CD4-positive, alpha-beta T cell treated with Interleukin-1 beta for 1 hour (primary cell): ENCODE results near the gene PACRG.

Source experiments
- DNase-seq, 2 donors: peaks; one replicate each; pipeline ENCODE4 v3.0.0-alpha.2; 2020 to 2022

The PACRG gene

DNA sequence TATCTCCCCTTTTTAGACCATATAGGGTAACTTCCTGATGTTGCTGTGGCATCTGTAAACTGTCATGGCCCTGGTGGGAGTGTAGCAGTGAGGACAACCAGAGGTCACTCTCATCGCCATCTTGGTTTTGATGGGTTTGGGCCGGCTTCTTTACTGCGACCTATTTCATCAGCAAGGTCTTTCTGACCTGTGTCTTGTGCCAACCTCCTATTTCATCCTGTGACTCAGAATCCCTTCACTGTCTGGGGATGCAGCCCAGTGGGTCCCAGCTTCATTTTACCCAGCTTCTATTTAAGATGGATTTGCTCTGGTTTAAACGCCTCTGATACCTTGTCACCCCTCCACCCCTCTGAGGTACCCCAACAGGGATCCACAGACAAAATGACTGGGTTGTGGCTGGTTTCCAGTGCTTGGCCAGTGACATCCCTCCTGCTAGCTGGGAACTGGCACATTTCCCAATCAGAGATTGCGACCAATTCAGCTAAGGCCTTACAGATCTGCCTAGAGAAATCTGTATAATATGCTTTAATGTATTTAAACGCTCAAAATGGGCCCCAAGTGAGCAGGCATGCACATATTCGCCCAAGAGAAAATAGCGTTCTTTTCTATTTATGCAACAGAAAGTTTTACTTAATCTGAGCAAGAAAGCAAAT is 371.2 kb downstream of the PACRG start:
- DNase-seq: no peak

DNA sequence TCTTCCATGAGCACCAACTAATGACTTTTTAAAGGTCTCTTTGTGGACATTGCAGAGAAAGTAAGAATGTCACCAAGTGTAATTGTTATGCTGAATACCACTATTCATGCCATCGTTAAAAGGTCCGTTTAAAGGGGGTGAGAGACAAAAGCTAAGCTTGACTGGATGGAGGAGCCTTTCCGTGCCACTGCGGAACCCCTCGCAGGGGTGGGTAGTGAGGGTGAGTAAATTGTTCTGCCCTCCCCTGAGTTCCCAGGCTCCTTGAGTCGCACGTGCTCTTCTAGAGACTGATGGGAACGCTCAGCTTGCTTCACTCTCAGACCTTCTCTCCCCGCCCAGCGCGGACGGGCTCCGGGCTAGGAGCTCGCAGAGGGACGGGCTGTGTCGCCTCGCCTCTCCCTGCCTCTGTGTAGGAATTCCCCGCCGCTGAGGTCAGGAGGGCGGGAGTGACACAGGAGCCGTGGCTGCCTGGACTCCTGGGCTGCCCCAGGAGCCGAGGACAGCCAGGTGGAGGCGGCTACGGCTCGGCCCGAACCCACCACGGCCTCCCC is 371.9 kb downstream of the PACRG start:
- no peak for DNase-seq

- no peak for DNase-seq
Measured at GRCh38 chr6:163100259-163100658, 372.5 kb downstream of the PACRG start.

GRCh38 chr6:163113358-163113962 is 385.7 kb downstream of the PACRG start:
- no peak for DNase-seq

GRCh38 chr6:163118941-163119340 is 391.2 kb downstream of the PACRG start:
- no peak for DNase-seq

DNA sequence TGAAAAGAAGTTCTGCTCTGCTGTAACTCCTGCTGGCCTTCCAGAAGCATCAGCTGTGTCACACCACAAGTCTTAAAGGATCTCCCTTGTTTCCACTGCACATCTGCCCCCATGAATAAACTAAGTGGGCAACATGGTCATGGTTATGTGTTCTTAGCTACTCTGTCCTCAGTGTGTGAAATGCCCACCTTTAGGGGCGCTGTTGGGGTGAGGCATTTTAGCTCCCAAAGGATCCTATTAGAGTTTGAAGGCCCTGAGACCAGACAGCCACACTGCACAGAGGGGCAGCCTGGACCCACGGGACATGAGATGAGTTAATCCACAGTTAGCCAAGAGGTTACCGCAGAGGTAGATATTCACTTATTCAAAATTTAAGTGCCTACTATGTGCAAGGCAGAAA is 392.4 kb downstream of the PACRG start:
- DNase-seq: no peak

GRCh38 chr6:163121270-163121669 is 393.5 kb downstream of the PACRG start:
- no peak for DNase-seq

DNA sequence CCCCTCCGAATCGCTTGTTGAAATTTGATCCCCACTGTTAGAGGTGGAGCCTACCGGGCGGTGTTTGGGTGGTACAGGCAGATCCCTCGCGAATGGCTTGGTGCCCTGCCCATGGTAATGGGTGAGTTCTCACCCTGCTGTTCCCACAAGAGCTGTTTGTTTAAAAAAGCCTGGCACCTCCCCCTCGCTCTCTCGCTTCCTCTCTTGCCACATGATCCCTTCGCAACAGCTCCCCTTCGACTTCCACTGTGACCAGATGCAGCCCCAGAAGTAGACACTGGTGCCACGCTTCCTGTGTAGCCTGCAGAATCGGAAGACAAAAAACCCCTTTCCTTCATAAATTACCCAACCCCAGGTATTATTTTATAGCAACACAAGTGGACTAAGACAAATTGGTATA is 394.6 kb downstream of the PACRG start:
- DNase-seq: peak in 1 of 2 donors; percentile 7

DNA sequence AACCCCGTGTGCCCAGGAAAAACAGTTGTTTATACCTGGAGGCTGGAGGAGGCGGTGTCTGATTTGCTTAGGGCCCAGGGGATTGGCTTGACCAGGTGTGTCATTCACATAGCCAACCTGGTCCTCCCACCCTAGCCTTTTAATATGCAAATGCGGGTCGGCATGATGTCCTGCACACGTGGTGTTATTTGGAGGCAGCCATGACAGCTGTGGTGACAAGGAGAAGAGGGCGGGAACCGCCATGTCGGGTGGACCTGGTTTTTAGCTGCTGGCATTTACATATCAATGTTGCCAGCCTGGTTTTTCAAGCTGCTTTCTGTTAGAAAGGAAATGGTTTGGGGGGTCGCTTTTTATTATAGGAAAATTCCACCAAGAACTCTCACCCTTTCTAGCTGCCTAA is 395.3 kb downstream of the PACRG start:
- DNase-seq: no peak

GRCh38 chr6:163126741-163127140 is 399.0 kb downstream of the PACRG start:
- no peak for DNase-seq

- no peak for DNase-seq
Measured at GRCh38 chr6:163127587-163127986, 399.8 kb downstream of the PACRG start.

GRCh38 chr6:163128324-163128723 is 400.6 kb downstream of the PACRG start:
- DNase-seq: no peak

DNA sequence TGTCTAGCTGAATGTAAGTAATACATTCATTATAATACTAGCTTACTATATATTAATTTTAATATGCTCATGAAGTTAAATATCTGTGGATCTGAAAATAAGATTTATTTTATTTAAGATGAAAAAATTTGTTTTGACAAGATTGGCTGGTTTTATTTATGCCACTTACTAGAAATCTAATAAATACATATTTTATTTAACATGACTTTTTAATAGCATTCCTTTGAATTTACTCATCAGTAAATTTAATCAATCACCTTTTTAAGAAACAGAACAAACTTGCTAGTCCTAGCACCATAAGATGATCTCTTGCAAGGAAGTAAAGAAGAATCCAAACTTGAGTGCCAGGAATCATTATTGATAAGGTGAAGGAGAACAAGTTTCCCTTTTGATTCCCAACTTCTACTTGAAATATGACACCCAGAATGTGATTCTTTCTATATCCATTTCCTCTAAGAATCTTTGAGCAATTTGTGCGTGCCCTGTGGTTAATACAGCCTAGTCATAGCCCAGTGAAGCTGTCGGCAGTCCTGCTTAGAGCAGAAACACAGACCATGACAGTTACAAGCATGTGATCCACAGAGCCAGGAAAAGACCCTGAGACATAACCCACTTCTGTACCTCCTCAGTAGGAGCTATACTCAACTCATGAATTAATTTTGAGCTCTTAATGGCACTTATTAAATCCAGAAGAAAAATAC is 404.4 kb downstream of the PACRG start:
- no peak for DNase-seq

GRCh38 chr6:163133017-163133416 is 405.2 kb downstream of the PACRG start:
- DNase-seq: no peak

GRCh38 chr6:163133691-163134090 is 405.9 kb downstream of the PACRG start:
- no peak for DNase-seq

GRCh38 chr6:163136681-163137397 is 409.1 kb downstream of the PACRG start:
- no peak for DNase-seq

- DNase-seq: no peak
Measured at GRCh38 chr6:163137398-163137881, 409.7 kb downstream of the PACRG start.

DNA sequence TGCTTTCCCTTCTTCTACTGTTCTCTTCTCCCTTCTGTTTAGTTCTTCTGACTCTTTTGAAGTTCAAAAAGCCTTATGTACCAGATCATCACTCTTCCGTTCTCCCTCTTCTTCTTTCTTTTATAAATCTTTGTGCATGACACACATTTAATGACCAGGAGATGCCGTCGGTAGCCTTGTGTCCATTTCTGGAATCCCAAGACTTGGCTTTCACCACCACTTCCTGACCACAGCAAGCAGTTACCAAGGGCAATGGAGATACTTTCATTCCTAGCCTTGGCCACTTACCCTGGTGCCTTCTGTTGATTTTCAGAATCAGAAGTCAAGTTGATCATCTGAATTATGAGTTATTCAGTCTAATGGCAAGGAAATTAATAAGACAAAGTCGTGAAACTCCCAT is 418.3 kb downstream of the PACRG start:
- DNase-seq: no peak

GRCh38 chr6:163147994-163148393 is 420.2 kb downstream of the PACRG start:
- DNase-seq: no peak

DNA sequence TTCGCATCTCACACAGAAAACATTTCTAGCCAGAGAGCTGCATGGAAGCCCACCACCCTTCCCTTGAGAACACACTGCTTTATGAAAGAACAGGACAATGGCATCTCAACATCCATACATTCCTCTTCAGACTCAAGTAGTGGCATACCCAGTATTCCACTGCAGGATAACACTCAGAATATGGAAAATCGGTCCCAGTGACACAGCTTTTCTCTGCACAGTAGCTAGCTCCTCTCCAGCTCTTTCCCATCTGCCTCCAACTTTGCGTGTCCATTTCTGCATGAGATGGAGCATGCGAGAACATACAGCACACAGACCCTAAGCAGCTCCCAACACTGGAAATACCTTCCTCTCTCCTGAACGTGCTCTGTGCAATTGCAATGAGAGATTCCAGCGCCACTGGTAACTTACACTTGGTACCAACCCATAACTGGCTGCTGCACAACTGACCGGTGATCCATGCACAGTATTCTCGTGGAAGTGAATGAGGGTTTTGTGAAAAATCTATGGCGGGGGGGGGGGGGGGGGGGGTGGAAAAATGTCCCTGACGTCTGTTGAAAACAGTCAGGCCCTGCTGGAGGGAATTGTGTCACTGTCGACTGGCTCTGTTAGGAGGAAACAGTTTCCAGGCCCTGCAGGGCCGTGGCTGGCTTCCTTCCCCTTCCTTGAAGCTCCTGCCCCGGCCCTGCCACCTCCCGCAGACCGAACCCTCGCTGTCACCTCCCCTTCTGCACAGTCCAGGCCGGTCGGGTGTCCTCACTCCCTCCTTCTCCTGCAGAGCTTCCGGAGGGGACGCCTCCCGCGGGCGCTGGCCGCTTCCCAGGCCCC is 420.9 kb downstream of the PACRG start:
- DNase-seq: no peak

DNA sequence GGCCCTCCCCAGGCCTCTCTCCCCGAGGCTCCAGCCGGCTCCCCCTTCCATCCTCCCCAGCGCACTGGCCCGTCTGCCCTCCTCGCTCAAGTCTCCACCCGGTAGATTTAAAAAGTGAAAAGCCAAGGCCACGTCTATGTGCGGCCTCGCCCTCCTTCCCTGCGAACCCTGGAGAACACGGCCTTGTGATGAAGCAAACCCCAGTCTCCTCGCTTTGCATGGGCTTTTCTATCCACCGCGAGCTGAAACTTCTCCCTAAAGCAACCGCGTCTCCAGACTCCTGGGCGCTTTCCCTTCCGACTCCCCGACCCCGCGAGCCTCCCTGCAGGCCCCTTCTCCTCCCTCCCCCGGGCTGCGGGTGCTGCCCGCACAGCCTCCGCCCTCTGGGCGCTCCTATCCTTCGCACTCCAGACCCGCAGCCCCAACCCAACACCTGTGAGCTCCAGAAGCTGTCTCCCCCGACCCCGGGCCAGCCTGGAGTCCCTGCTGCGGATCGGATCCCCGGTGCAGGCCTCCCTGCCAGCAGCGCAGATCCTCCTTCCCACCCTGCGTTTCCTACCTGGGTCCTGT is 421.6 kb downstream of the PACRG start:
- no peak for DNase-seq

- DNase-seq: no peak
Measured at GRCh38 chr6:163151212-163151611, 423.4 kb downstream of the PACRG start.
